Peyer's patch (tissue), 4 donors: ENCODE data around the gene TPTE2.
"Not testable (repeated sequence)": the region's sequence is repeated elsewhere in the genome, so short reads cannot be mapped to it uniquely, and the experiment has no call there.

Experiments
- POLR2A ChIP-seq, 2 donors: fragments of 450-650 bp; IDR thresholded peaks; one replicate each; pipeline ENCODE4 v1.5.1; 2017; ENCODE audit warnings: antibody characterized with exemption in 2 of 2, mild to moderate bottlenecking in 2 of 2, moderate library complexity in 2 of 2
- TF ChIP-seq, protein P1 (sequence below), 6 experiments: fragments of 450-650 bp in 4 of 6; fragments of 200-600 bp in 2 of 6; sonication (generic) in 1 of 6; IDR thresholded peaks; one replicate each; pipeline ENCODE4 v1.5.1; 2017 to 2019; ENCODE audit warnings: antibody characterized with exemption in 6 of 6, mild to moderate bottlenecking in 3 of 6, moderate library complexity in 1 of 6

- TF ChIP-seq, protein P1, sequence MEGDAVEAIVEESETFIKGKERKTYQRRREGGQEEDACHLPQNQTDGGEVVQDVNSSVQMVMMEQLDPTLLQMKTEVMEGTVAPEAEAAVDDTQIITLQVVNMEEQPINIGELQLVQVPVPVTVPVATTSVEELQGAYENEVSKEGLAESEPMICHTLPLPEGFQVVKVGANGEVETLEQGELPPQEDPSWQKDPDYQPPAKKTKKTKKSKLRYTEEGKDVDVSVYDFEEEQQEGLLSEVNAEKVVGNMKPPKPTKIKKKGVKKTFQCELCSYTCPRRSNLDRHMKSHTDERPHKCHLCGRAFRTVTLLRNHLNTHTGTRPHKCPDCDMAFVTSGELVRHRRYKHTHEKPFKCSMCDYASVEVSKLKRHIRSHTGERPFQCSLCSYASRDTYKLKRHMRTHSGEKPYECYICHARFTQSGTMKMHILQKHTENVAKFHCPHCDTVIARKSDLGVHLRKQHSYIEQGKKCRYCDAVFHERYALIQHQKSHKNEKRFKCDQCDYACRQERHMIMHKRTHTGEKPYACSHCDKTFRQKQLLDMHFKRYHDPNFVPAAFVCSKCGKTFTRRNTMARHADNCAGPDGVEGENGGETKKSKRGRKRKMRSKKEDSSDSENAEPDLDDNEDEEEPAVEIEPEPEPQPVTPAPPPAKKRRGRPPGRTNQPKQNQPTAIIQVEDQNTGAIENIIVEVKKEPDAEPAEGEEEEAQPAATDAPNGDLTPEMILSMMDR (IDR thresholded peaks at IDR 0.05), result not testable (repeated sequence)
- not testable (repeated sequence) for TF ChIP-seq POLR2A (IDR thresholded peaks at IDR 0.05)
Measured at GRCh38 chr13:19557287-19557686, 4.0 kb downstream of the TPTE2 start.
